Activated T-cell treated with anti-CD3 and anti-CD28 coated beads, Interleukin-2, amount 50 U/mL, for 24 hours (primary cell): ENCODE measurements around the gene FMNL2.
"Not testable (repeated sequence)": the region's sequence is repeated elsewhere in the genome, so short reads cannot be mapped to it uniquely, and the experiment has no call there.

Experiments used
- DNase-seq: peaks from one replicate; pipeline ENCODE4 v3.0.0-alpha.2; 2020
- H3K27ac Mint-ChIP-seq: 2 replicates; pipeline ENCODE4 v1.8.0; 2020; ENCODE audit warnings: mild to moderate bottlenecking, mixed read lengths
- H3K27me3 Mint-ChIP-seq: 2 replicates; pipeline ENCODE4 v1.8.0; 2020; ENCODE audit warnings: mixed read lengths
- H3K36me3 Mint-ChIP-seq: 2 replicates; pipeline ENCODE4 v1.8.0; 2020; ENCODE audit warnings: low read depth, mixed read lengths
- H3K4me1 Mint-ChIP-seq: 2 replicates; pipeline ENCODE4 v1.8.0; 2020; ENCODE audit warnings: low read depth, mixed read lengths
- H3K4me3 Mint-ChIP-seq: 2 replicates; pipeline ENCODE4 v1.8.0; 2020; ENCODE audit warnings: mild to moderate bottlenecking, moderate library complexity, mixed read lengths
- H3K9me3 Mint-ChIP-seq: 2 replicates; pipeline ENCODE4 v1.8.0; 2020; ENCODE audit warnings: mixed read lengths

The FMNL2 gene

DNA sequence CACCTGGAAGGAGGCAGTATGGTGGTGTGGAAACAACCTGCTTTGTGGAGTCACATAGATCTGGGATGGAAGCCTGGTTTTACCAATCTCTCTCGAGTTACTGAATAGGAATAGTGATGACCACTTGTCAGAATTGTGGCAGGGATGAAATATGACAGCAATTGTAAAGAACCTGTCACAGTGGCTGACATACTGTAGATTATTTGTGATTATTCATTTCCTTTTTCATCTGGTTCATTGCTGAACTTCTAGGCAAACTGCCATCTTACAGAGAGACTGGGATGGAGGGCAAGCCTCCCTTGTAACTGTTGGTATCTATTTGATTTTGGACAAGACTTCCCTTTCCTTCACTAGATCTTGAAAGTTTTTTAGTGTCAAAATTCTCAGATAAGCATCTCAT, 42.0 kb downstream of the FMNL2 start:
- no peak overlapping the region for H3K4me3 Mint-ChIP-seq
- H3K4me1 Mint-ChIP-seq, result no peaks in the 10 kb centered on the region
- H3K36me3 Mint-ChIP-seq, result no peaks in the 10 kb centered on the region
- peaks cover 21% of the 10 kb centered on the region for H3K27me3 Mint-ChIP-seq
- no peak overlapping the region for H3K27ac Mint-ChIP-seq
- no peaks in the 10 kb centered on the region for H3K9me3 Mint-ChIP-seq
- no peak for DNase-seq

DNA sequence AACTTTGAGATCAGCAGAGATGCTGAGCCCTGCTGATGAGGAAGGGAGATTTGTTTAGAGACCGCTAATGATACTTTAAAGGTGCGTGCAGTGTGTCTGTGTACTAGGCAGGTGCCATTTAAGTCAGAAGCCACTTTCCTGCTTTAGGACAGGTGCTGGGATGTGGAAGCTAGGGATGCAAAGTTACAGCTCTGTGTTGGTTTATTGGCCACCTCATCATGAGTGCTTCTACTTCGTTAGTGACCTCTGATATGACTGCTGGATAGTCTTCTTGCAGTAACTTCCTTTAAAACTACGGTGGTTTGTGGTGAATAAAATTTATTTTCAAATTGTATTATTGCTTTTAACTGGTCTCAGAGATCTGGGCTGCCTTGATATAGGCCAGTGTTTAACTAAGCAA, 44.1 kb downstream of the FMNL2 start:
- Mint-ChIP-seq H3K36me3 (no peaks in the 10 kb centered on the region), H3K27me3 (peaks cover 19% of the 10 kb centered on the region), H3K9me3 (no peaks in the 10 kb centered on the region), H3K4me3 (no peak overlapping the region), H3K27ac (no peak overlapping the region), H3K4me1 (no peaks in the 10 kb centered on the region)
- no peak for DNase-seq

DNA sequence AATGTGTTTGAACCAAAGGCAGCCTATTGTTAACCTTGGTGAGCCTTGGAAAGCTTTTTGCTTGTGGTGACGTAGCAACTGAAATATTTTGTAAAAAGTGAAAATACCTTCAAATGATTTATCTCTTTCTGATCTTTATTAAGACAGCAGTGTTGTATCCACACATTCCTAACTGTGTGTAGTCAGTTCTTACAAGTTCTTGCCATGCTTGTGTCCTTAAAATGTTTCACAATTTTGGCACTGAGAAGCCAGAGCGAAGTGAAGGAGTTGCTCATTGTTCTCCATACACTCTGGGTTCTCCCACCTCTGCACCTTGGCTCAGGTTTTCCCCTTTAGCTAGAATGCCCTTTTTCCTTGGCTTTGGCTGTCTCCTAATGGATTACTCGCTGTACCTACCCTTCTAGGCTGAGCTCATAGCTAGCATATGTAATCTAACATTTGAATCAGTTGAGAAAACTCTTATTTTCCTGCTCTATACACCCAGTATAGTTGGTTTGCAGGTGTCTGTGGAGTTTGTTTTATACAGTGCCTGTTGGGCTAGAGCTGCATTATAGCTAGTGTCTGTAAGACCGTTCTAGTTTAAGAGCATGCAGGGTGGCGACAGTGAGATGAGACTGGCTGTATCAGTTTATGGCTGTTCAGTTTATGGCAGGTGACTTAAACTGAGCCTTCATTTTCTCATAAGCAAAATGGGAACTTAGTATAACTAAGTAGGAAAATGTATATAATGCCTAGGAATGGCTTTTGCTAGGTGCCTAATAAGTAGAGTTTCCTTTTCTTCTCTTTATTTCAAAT, 45.5 kb downstream of the FMNL2 start:
- no peak for DNase-seq
- no peaks in the 10 kb centered on the region for H3K9me3 Mint-ChIP-seq
- no peak overlapping the region for H3K4me3 Mint-ChIP-seq
- H3K27me3 Mint-ChIP-seq, result peaks cover 19% of the 10 kb centered on the region
- no peaks in the 10 kb centered on the region for H3K4me1 Mint-ChIP-seq
- H3K27ac Mint-ChIP-seq, result no peak overlapping the region
- H3K36me3 Mint-ChIP-seq, result no peaks in the 10 kb centered on the region

DNA sequence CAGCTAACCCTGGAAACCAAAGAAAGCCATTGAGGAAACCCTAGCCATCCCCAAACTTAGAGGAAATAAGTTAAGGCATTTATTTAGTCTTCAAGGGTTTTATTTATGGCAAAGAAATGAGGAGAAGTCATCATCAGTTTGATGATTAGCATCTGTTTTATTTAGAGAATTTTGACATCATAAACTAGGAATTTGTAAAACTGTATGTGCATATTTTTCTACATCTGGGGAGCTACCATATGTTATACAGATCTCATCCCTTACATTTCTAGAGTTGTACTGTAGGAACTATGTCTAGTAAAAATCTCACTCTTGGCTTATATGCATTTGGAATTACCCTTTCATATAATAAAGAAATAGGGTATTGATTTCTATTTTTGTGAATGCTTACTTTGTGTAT, 48.7 kb downstream of the FMNL2 start:
- no peak for DNase-seq
- Mint-ChIP-seq H3K4me1 (no peaks in the 10 kb centered on the region), H3K4me3 (no peak overlapping the region), H3K27me3 (peaks cover 8% of the 10 kb centered on the region), H3K9me3 (no peaks in the 10 kb centered on the region), H3K36me3 (no peaks in the 10 kb centered on the region), H3K27ac (no peak overlapping the region)

DNA sequence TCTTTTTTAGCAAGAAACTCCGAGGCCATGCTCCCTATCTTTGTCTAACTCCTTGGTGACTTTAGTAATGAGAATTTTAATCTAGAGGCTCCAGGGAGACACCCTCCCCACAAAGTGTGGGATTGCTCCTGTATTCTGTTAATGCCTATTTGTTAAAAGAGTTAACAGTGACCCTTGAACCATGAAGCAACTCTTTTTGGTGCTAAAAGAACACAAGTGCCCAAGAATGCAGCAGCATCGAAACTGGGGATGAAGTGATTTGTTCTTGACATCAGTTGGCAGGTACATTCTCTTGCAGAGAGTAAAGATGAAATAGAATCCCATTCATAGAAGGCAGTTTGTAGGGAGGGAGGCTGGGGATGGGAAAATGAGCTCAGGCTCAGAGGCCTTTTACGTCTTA, 50.0 kb downstream of the FMNL2 start:
- no peak overlapping the region for H3K4me3 Mint-ChIP-seq
- peaks cover 6% of the 10 kb centered on the region for H3K27me3 Mint-ChIP-seq
- no peaks in the 10 kb centered on the region for H3K4me1 Mint-ChIP-seq
- no peaks in the 10 kb centered on the region for H3K9me3 Mint-ChIP-seq
- H3K27ac Mint-ChIP-seq, result no peak overlapping the region
- H3K36me3 Mint-ChIP-seq, result no peaks in the 10 kb centered on the region
- DNase-seq, result no peak

DNA sequence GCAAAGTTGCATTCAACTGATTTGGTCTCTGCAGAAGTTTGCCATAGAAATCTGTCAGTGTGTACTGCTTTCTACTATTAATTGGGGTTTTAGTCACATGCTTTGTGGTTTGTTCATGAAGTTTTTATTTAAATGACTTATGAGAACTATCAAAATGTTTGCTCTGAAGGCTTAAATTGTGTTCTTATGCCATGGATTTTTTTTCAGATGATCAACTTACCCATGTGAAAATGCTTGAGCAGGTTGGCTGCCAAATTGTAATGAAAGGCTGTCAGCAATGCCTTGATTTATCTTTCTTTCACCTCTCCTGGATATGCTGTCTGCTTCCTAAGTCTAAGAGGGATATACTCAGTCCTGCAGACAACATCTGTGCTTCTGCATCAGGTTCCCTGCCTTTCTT, 50.7 kb downstream of the FMNL2 start:
- no peak overlapping the region for H3K4me3 Mint-ChIP-seq
- H3K9me3 Mint-ChIP-seq, result no peaks in the 10 kb centered on the region
- H3K27me3 Mint-ChIP-seq, result peaks cover 6% of the 10 kb centered on the region
- H3K4me1 Mint-ChIP-seq, result no peaks in the 10 kb centered on the region
- no peak overlapping the region for H3K27ac Mint-ChIP-seq
- H3K36me3 Mint-ChIP-seq, result no peaks in the 10 kb centered on the region
- no peak for DNase-seq

DNA sequence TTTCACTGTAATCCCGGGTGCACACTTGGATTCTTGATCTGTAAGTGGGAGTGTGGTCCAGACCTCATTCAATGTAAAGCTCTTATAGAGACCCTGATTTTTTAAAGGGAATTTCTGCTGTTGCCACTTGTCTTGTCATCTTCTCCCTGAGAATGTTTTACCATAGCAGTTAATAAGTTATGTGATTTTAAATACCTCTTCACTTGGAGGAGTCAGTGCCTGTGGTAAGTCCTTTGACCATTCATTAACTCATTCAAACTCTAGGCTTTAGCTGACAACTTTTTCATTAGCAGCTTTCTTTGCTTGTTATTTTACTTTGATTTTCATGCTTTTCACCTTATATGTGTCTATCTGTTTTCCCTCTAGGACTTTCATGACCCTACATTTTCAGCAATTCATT, 51.3 kb downstream of the FMNL2 start:
- no peak for DNase-seq
- Mint-ChIP-seq H3K27ac (no peak overlapping the region), H3K4me3 (no peak overlapping the region), H3K4me1 (no peaks in the 10 kb centered on the region), H3K27me3 (peaks cover 5% of the 10 kb centered on the region), H3K36me3 (no peaks in the 10 kb centered on the region), H3K9me3 (no peaks in the 10 kb centered on the region)

DNA sequence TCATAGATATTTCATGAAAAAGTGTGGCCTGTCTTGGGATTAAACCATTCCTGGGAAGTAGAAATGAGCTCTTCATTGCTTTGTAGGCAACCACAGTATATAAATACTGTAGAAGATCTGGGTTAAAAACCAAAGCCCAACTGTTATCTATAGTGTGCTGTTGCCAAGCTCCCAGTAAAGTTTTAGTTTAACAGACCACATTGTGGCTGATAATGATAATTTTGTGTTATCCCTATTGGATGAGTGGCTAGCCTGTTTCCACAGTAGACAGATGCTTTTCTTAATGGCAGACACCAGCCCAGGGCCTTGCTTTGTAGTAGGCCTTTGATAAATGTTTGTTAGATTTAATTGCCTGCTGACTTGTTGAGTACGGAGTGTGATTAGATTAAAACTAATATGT, 52.1 kb downstream of the FMNL2 start:
- Mint-ChIP-seq H3K4me3 (no peak overlapping the region), H3K9me3 (no peaks in the 10 kb centered on the region), H3K4me1 (no peaks in the 10 kb centered on the region), H3K27me3 (peaks cover 3% of the 10 kb centered on the region), H3K36me3 (no peaks in the 10 kb centered on the region), H3K27ac (no peak overlapping the region)
- no peak for DNase-seq

DNA sequence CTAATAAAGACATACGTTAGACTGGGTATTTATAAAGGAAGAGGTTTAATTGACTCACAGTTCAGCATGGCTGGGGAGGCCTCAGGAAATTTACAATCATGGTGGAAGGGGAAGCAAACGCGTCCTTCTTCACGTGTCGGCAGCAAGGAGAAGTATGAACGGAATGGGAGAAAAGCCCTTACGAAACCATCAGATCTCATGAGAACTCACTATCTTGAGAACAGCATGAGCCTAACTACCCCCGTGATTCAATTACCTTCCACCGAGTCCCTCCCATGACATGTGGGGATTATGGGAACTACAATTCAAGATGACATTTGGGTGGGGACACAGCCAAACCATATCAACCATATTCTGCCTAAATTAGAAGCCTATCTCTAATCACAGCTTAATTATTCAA, 53.3 kb downstream of the FMNL2 start:
- not testable (repeated sequence) for H3K4me3 Mint-ChIP-seq, H3K9me3 Mint-ChIP-seq, H3K4me1 Mint-ChIP-seq, H3K27me3 Mint-ChIP-seq, H3K27ac Mint-ChIP-seq, H3K36me3 Mint-ChIP-seq, DNase-seq

DNA sequence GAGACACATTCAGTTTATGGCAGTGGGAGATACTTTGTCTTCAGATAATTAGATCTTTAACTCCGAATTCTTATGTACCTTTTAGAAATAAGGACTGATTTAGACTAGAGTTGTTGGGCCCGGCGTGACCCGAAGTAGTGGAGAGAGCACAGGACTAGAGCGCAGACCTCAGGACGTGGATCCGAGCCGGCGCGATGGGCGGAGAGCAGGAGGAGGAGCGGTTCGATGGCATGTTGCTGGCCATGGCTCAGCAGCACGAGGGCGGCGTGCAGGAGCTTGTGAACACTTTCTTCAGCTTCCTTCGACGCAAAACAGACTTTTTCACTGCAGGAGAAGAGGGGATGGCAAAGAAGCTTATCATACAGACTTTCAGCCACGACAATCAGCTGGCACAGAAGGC, 54.5 kb downstream of the FMNL2 start:
- Mint-ChIP-seq H3K4me3 (no peak overlapping the region), H3K27me3 (no peaks in the 10 kb centered on the region), H3K4me1 (no peaks in the 10 kb centered on the region), H3K36me3 (no peaks in the 10 kb centered on the region), H3K27ac (no peak overlapping the region), H3K9me3 (no peaks in the 10 kb centered on the region)
- DNase-seq, result no peak

DNA sequence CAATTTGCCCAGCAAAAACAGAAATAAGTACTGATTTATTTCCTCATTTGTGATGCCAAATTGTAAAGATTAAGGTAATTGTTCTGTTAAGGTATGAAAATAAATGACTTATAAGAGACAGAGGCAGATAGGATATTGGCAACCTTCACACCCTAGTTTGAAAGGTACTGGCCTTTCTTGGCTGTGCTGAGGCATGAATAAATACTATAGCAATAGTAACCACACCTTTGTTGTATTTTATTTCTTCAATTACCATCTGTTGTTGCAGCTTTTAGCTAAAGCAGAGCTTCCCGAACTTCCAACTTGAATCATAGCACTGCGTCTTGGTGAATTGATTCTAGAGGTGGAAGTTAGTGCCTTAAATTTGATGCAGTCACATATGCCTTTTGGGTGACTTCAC, 55.9 kb downstream of the FMNL2 start:
- H3K4me1 Mint-ChIP-seq, result no peaks in the 10 kb centered on the region
- no peak overlapping the region for H3K27ac Mint-ChIP-seq
- no peaks in the 10 kb centered on the region for H3K9me3 Mint-ChIP-seq
- H3K36me3 Mint-ChIP-seq, result no peaks in the 10 kb centered on the region
- no peak for DNase-seq
- no peak overlapping the region for H3K4me3 Mint-ChIP-seq
- H3K27me3 Mint-ChIP-seq, result no peaks in the 10 kb centered on the region

DNA sequence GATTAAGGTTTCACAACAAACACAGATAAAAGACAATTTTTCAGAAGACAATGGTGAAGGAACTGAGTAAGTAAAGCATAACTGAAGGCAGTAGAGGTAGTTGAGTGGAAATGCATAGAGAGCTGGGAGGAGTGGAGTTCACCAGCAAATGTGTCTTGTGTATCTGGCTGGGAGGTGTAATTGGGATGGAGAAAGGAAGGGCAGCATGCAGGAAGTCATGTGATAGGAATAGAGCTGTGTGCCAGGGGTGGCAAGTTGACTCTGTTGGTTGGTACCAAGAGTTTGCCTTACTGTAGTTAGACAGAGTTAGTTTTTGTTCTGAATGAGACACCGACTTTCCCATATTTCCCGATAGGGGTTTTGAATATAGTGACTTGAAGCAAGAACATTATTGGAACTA, 56.3 kb downstream of the FMNL2 start:
- Mint-ChIP-seq H3K9me3 (no peaks in the 10 kb centered on the region), H3K36me3 (no peaks in the 10 kb centered on the region), H3K4me1 (no peaks in the 10 kb centered on the region), H3K4me3 (no peak overlapping the region), H3K27ac (no peak overlapping the region), H3K27me3 (no peaks in the 10 kb centered on the region)
- no peak for DNase-seq

DNA sequence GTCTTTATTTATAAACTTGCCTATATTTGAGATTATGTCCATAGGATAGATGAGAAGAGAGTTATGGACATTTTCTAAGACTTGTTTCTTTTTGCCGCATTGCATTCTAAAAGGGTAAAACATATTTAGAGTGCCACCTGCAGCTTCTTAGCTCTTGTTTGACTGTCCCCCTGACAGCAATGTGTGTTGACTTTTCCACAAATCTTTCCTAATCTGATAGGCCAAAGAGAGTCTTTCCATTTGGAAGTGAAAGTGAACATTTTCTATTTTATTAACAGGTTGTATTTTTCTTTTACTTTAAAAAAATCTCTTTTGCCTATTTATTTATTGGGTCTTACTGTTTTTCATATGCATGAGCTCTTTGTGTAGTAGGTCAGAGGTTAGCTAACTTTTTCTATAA, 58.4 kb downstream of the FMNL2 start:
- no peaks in the 10 kb centered on the region for H3K4me1 Mint-ChIP-seq
- no peaks in the 10 kb centered on the region for H3K36me3 Mint-ChIP-seq
- no peak overlapping the region for H3K4me3 Mint-ChIP-seq
- DNase-seq, result no peak
- no peaks in the 10 kb centered on the region for H3K27me3 Mint-ChIP-seq
- no peaks in the 10 kb centered on the region for H3K9me3 Mint-ChIP-seq
- no peak overlapping the region for H3K27ac Mint-ChIP-seq

DNA sequence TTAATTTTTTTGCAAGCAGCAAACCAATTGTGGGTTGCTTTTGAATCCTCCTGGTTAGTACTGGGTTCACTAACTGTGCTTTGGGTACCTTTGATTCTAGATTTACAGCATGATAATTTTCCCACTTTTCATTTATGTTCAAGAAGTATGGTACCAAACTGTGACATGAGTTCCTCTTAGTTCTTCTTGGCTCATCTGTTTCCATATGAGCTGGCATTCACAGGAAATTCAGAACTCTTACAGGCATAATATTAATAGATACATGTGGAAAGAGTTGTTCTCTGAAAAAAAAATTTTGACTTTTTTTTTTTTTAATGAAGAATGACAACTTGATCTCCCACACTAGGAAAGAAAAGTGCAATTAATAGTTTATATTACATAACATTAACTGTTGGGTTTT, 59.4 kb downstream of the FMNL2 start:
- Mint-ChIP-seq H3K27ac (no peak overlapping the region), H3K27me3 (peaks cover 7% of the 10 kb centered on the region), H3K9me3 (no peaks in the 10 kb centered on the region), H3K36me3 (no peaks in the 10 kb centered on the region), H3K4me3 (no peak overlapping the region), H3K4me1 (no peaks in the 10 kb centered on the region)
- DNase-seq, result no peak

DNA sequence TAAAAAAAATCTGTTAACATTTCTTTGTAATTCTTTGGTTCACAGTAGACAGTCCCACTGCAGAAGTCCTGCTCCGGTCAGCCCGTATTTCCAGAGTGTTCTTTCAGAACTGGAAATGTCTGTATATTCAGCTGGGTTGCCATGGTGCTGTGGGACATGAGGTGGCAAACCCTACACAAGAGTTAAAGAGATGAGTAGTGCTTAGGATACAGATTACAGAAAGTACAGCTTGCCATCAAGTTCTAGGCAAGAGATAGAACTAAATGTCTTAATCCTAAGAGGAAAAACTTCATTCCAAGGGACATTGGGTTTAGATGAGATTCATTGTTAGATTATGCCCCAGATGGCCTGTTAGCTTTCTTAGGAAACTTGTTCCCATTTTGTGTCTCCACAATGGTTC, 60.1 kb downstream of the FMNL2 start:
- Mint-ChIP-seq H3K27me3 (peaks cover 9% of the 10 kb centered on the region), H3K9me3 (no peaks in the 10 kb centered on the region), H3K27ac (no peak overlapping the region), H3K4me3 (no peak overlapping the region), H3K36me3 (no peaks in the 10 kb centered on the region), H3K4me1 (no peaks in the 10 kb centered on the region)
- no peak for DNase-seq

DNA sequence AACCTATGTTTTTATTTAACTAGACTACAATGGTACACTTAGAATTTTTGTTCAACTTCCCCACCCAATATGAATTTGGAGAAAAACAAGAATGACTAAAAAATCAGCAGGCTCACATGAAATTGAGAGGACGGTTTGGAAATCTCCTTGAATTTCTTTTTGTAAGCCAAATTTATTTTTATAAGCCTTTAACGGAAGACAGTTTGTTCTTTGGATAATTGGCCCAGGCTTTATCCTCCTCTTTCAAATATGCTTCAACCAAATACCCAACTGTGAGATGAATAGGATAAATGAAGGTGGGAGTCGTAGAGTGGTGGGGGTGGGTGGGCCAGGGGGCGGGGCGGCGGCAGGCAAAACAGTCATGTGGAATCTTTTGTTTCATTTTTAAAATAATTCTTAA, 60.6 kb downstream of the FMNL2 start:
- Mint-ChIP-seq H3K36me3 (no peaks in the 10 kb centered on the region), H3K4me3 (no peak overlapping the region), H3K27me3 (peaks cover 9% of the 10 kb centered on the region), H3K27ac (no peak overlapping the region), H3K4me1 (no peaks in the 10 kb centered on the region), H3K9me3 (no peaks in the 10 kb centered on the region)
- no peak for DNase-seq
